K562 (cell line): Measurements from ENCODE around the gene MECR. TPM values are rescaled to one million over a fixed set of nuclear protein-coding genes. Genes with fewer than 3 reads are reported as not detected.

Experiments used
- ARID1B ChIP-seq: fragments of 450-650 bp; IDR thresholded peaks from 2 replicates; pipeline ENCODE4 v1.6.1; 2016; ENCODE audit warnings: antibody characterized with exemption, mild to moderate bottlenecking, inconsistent platforms
- ATF7 ChIP-seq: fragments of 450-650 bp; IDR thresholded peaks from 2 replicates; pipeline ENCODE4 v1.7.1; 2014; ENCODE audit warnings: mild to moderate bottlenecking, moderate library complexity
- ETV5 ChIP-seq: sonication (generic); formaldehyde crosslinking; IDR thresholded peaks from 2 replicates; pipeline ENCODE4 v1.4.0; 2020; ENCODE audit warnings: low read depth, mild to moderate bottlenecking, missing genetic modification reagents
- ILF3 ChIP-seq: fragments of 450-650 bp; IDR thresholded peaks from 2 replicates; pipeline ENCODE4 v1.6.1; 2018; ENCODE audit warnings: antibody characterized with exemption, mild to moderate bottlenecking, moderate library complexity, borderline replicate concordance
- MYC ChIP-seq, 2 experiments: fragments of 250-450 bp in 1 of 2; sonication (Bioruptor Pico) in 1 of 2; IDR thresholded peaks; 2 replicates each; pipeline versions ENCODE4 v1.5.1 to v1.6.1; 2012 to 2021; ENCODE audit warnings: low read depth in 2 of 2, borderline replicate concordance in 1 of 2, improper control_type of control experiment in 1 of 2, low read length in 1 of 2, mild to moderate bottlenecking in 1 of 2, moderate library complexity in 1 of 2
- PATZ1 ChIP-seq: fragments of 250-450 bp; sonication (Bioruptor Pico); IDR thresholded peaks from 2 replicates; pipeline ENCODE4 v1.5.0; 2020; ENCODE audit warnings: mild to moderate bottlenecking, borderline replicate concordance
- SMAD4 ChIP-seq: fragments of 250-450 bp; sonication (Bioruptor Pico); conservative IDR thresholded peaks from 2 replicates; pipeline ENCODE4 v1.8.0; 2021; ENCODE audit warnings: inconsistent platforms, mild to moderate bottlenecking, moderate library complexity
- TBL1XR1 ChIP-seq, 2 experiments: IDR thresholded peaks; 2 replicates each; pipeline ENCODE4 v1.6.1; 2012; ENCODE audit warnings: improper control_type of control experiment in 2 of 2, low read length in 2 of 2, mild to moderate bottlenecking in 1 of 2
- ZNF175 ChIP-seq: fragments of 200-800 bp; sonication (Bioruptor generic); IDR thresholded peaks from 2 replicates; pipeline ENCODE4 v1.6.1; 2016; ENCODE audit warnings: low read depth, mild to moderate bottlenecking, missing genetic modification characterization, missing compliant biosample characterization
- polyA plus RNA-seq, 8 experiments: library from polyadenylated mRNA; depleted of rRNA in 4 of 8; stranded (reverse) in 5 of 8; unstranded in 3 of 8; fragments of >200 nt; fragmentation: Nextera tagmentation in 2 of 8; fragmentation: Illumina TruSeq in 1 of 8; extraction: Ambion mirVana in 2 of 8; extraction: Trizol in 1 of 8; gene quantifications; 2 replicates each; pipeline versions ENCODE4 v1.2.1 to v1.2.3, GENCODE V29; 2011 to 2014; ENCODE audit warnings: inconsistent platforms in 1 of 8, missing spikeins in 1 of 8
- total RNA-seq, 7 experiments: library from RNA; depleted of rRNA in 6 of 7; stranded (reverse); fragments of >200 nt in 6 of 7; fragmentation: Illumina TruSeq in 2 of 7; extraction: Trizol in 2 of 7; gene quantifications; 2 replicates each; pipeline versions ENCODE4 v1.2.1 to v1.2.3, GENCODE V29; 2011 to 2021; ENCODE audit warnings: low replicate concordance in 1 of 7
- TF ChIP-seq, protein P1 (sequence below): fragments of 250-450 bp; sonication (Bioruptor Pico); IDR thresholded peaks from 2 replicates; pipeline ENCODE4 v1.5.0; 2020; ENCODE audit warnings: mild to moderate bottlenecking
- TF ChIP-seq, protein P2 (sequence below): fragments of 250-450 bp; sonication (Bioruptor Pico); IDR thresholded peaks from 2 replicates; pipeline ENCODE4 v1.8.0; 2021; ENCODE audit warnings: moderate library complexity, mild to moderate bottlenecking, inconsistent platforms
- TF ChIP-seq, protein P3 (sequence below): sonication (generic); formaldehyde crosslinking; IDR thresholded peaks from 2 replicates; pipeline ENCODE4 v1.9.0; 2022; ENCODE audit warnings: mild to moderate bottlenecking, missing genetic modification reagents
- TF ChIP-seq, protein P4 (sequence below): fragments of 250-450 bp; sonication (Bioruptor Pico); IDR thresholded peaks from 2 replicates; pipeline ENCODE4 v1.4.0; 2020; ENCODE audit warnings: borderline replicate concordance
- TF ChIP-seq, protein P5 (sequence below), 2 experiments: fragments of 450-650 bp; conservative IDR thresholded peaks; 2 replicates each; pipeline ENCODE4 v1.6.1; 2017; ENCODE audit warnings: mild to moderate bottlenecking in 2 of 2, moderate library complexity in 2 of 2
- TF ChIP-seq, protein P6 (sequence below): sonication (generic); formaldehyde crosslinking; IDR thresholded peaks from 2 replicates; pipeline ENCODE4 v1.4.0; 2020; ENCODE audit warnings: mild to moderate bottlenecking, missing genetic modification reagents

Gene MECR
- total and polyA plus RNA-seq, 9 of the 15 experiments (the other 6 are each of a cell fraction or from before 2014, with no cell fraction given) = 10.4 to 58.6 (median 42.9) TPM

GRCh38 chr1:29249170-29249691, 18.5 kb upstream of the MECR start (continued):
- TF ChIP-seq, protein P1, sequence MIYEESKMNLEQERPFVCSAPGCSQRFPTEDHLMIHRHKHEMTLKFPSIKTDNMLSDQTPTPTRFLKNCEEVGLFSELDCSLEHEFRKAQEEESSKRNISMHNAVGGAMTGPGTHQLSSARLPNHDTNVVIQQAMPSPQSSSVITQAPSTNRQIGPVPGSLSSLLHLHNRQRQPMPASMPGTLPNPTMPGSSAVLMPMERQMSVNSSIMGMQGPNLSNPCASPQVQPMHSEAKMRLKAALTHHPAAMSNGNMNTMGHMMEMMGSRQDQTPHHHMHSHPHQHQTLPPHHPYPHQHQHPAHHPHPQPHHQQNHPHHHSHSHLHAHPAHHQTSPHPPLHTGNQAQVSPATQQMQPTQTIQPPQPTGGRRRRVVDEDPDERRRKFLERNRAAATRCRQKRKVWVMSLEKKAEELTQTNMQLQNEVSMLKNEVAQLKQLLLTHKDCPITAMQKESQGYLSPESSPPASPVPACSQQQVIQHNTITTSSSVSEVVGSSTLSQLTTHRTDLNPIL (CRISPR knock-in tag) = no peak
- TF ChIP-seq ZNF175 (CRISPR knock-in tag) (no peak), SMAD4 (CRISPR knock-in tag) (peak; percentile 85), ARID1B (0 out of 2 replicates have a peak, but pooled peaks have one; percentile 11), MYC (IDR thresholded peaks at IDR 0.05; ENCODE audit: low read depth, low read length) (no peak), MYC (CRISPR knock-in tag; IDR thresholded peaks at IDR 0.05; ENCODE audit: borderline replicate concordance, low read depth) (no peak), PATZ1 (CRISPR knock-in tag) (no peak), TBL1XR1 (IDR thresholded peaks at IDR 0.05; ENCODE audit: low read length in 2 of 2) (no peak), ILF3 (no peak), ATF7 (0 out of 2 replicates have a peak, but pooled peaks have one; percentile 36), ETV5 (peak; percentile 91)
- TF ChIP-seq, protein P2, sequence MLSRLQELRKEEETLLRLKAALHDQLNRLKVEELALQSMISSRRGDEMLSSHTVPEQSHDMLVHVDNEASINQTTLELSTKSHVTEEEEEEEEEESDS = no peak
- TF ChIP-seq, protein P3, sequence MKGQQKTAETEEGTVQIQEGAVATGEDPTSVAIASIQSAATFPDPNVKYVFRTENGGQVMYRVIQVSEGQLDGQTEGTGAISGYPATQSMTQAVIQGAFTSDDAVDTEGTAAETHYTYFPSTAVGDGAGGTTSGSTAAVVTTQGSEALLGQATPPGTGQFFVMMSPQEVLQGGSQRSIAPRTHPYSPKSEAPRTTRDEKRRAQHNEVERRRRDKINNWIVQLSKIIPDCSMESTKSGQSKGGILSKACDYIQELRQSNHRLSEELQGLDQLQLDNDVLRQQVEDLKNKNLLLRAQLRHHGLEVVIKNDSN (CRISPR knock-in tag) = no peak
- TF ChIP-seq, protein P4, sequence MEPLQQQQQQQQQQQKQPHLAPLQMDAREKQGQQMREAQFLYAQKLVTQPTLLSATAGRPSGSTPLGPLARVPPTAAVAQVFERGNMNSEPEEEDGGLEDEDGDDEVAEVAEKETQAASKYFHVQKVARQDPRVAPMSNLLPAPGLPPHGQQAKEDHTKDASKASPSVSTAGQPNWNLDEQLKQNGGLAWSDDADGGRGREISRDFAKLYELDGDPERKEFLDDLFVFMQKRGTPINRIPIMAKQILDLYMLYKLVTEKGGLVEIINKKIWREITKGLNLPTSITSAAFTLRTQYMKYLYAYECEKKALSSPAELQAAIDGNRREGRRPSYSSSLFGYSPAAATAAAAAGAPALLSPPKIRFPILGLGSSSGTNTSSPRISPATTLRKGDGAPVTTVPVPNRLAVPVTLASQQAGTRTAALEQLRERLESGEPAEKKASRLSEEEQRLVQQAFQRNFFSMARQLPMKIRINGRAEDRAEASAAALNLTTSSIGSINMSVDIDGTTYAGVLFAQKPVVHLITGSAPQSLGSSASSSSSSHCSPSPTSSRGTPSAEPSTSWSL (CRISPR knock-in tag) = no peak
- TF ChIP-seq, protein P5, sequence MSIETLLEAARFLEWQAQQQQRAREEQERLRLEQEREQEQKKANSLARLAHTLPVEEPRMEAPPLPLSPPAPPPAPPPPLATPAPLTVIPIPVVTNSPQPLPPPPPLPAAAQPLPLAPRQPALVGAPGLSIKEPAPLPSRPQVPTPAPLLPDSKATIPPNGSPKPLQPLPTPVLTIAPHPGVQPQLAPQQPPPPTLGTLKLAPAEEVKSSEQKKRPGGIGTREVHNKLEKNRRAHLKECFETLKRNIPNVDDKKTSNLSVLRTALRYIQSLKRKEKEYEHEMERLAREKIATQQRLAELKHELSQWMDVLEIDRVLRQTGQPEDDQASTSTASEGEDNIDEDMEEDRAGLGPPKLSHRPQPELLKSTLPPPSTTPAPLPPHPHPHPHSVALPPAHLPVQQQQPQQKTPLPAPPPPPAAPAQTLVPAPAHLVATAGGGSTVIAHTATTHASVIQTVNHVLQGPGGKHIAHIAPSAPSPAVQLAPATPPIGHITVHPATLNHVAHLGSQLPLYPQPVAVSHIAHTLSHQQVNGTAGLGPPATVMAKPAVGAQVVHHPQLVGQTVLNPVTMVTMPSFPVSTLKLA (conservative IDR thresholded peaks at IDR 0.05) = no peak
- TF ChIP-seq, protein P6, sequence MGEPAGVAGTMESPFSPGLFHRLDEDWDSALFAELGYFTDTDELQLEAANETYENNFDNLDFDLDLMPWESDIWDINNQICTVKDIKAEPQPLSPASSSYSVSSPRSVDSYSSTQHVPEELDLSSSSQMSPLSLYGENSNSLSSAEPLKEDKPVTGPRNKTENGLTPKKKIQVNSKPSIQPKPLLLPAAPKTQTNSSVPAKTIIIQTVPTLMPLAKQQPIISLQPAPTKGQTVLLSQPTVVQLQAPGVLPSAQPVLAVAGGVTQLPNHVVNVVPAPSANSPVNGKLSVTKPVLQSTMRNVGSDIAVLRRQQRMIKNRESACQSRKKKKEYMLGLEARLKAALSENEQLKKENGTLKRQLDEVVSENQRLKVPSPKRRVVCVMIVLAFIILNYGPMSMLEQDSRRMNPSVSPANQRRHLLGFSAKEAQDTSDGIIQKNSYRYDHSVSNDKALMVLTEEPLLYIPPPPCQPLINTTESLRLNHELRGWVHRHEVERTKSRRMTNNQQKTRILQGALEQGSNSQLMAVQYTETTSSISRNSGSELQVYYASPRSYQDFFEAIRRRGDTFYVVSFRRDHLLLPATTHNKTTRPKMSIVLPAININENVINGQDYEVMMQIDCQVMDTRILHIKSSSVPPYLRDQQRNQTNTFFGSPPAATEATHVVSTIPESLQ (CRISPR knock-in tag) = no peak
